Measurements from ENCODE around the gene ABCD1. TPM values are rescaled to one million over a fixed set of nuclear protein-coding genes. Genes with fewer than 3 reads are reported as not detected.
"Not testable (repeated sequence)": the region's sequence is repeated elsewhere in the genome, so short reads cannot be mapped to it uniquely, and the experiment has no call there.

The ABCD1 gene
- polyA plus RNA-seq, 4 donors, result 10.1 to 37.3 (median 20.4) TPM

GRCh38 chrX:153702336-153703035, 22.2 kb upstream of the ABCD1 start:
- Histone ChIP-seq H3K36me3 (ENCODE audit: control insufficient read depth in 3 of 3, insufficient read depth in 2 of 3, low read depth in 1 of 3, low read length in 3 of 3) (peaks cover 0 to 93% (median 6%) of the 10 kb centered on the region in 3 donors), H3K4me3 (ENCODE audit: low read depth in 1 of 3, low read length in 3 of 3) (no peak overlapping the region), H3K4me1 (ENCODE audit: control insufficient read depth in 3 of 3, insufficient read depth in 2 of 3, low read depth in 1 of 3, low read length in 2 of 3) (peaks cover 0 to 39% (median 0%) of the 10 kb centered on the region in 3 donors), H3K27ac (ENCODE audit: low read depth in 1 of 3, low read length in 2 of 3) (peak overlapping the region in 1 of 3 donors; percentile 40), H3K27me3 (ENCODE audit: control insufficient read depth in 3 of 3, insufficient read depth in 3 of 3, low read length in 3 of 3) (no peaks in the 10 kb centered on the region), H3K9me3 (ENCODE audit: control insufficient read depth in 2 of 2, insufficient read depth in 1 of 2, low read depth in 1 of 2, low read length in 1 of 2) (no peaks in the 10 kb centered on the region)
- DNase-seq (no peak), FAIRE-seq (no peak)
- 72 to 84% (median 78%) methylated on average over 17 to 23 of the region's 23 CpGs for WGBS, 3 donors

- DNase-seq (peak; percentile 46 to 80), FAIRE-seq (no peak)
- Histone ChIP-seq H3K36me3 (ENCODE audit: control insufficient read depth in 3 of 3, insufficient read depth in 2 of 3, low read depth in 1 of 3, low read length in 3 of 3) (peaks cover 0 to 93% (median 6%) of the 10 kb centered on the region in 3 donors), H3K27ac (ENCODE audit: low read depth in 1 of 3, low read length in 2 of 3) (peak overlapping the region in 2 of 3 donors; percentile 16 to 40), H3K9me3 (ENCODE audit: control insufficient read depth in 2 of 2, insufficient read depth in 1 of 2, low read depth in 1 of 2, low read length in 1 of 2) (no peaks in the 10 kb centered on the region), H3K27me3 (ENCODE audit: control insufficient read depth in 3 of 3, insufficient read depth in 3 of 3, low read length in 3 of 3) (no peaks in the 10 kb centered on the region), H3K4me3 (ENCODE audit: low read depth in 1 of 3, low read length in 3 of 3) (no peak overlapping the region), H3K4me1 (ENCODE audit: control insufficient read depth in 3 of 3, insufficient read depth in 2 of 3, low read depth in 1 of 3, low read length in 2 of 3) (peaks cover 0 to 39% (median 0%) of the 10 kb centered on the region in 3 donors)
- WGBS, 3 donors, result 28 to 67% (median 59%) methylated on average over 8 to 16 of the region's 16 CpGs
These were observed 21.7 kb upstream of the ABCD1 start for GRCh38 chrX:153703036-153703370.

GRCh38 chrX:153704021-153704526, 20.6 kb upstream of the ABCD1 start:
- no peaks in the 10 kb centered on the region for H3K27me3 ChIP-seq (ENCODE audit: control insufficient read depth in 3 of 3, insufficient read depth in 3 of 3, low read length in 3 of 3)
- no peak overlapping the region for H3K4me3 ChIP-seq (ENCODE audit: low read depth in 1 of 3, low read length in 3 of 3)
- WGBS, 3 donors, result 79 to 94% (median 83%) methylated on average over 16 to 18 of the region's 18 CpGs
- no peaks in the 10 kb centered on the region for H3K9me3 ChIP-seq (ENCODE audit: control insufficient read depth in 2 of 2, insufficient read depth in 1 of 2, low read depth in 1 of 2, low read length in 1 of 2)
- DNase-seq (no peak), FAIRE-seq (no peak)
- H3K4me1 ChIP-seq (ENCODE audit: control insufficient read depth in 3 of 3, insufficient read depth in 2 of 3, low read depth in 1 of 3, low read length in 2 of 3), result peaks cover 0 to 39% (median 0%) of the 10 kb centered on the region in 3 donors
- H3K27ac ChIP-seq (ENCODE audit: low read depth in 1 of 3, low read length in 2 of 3), result no peak overlapping the region
- peaks cover 0 to 90% (median 6%) of the 10 kb centered on the region in 3 donors for H3K36me3 ChIP-seq (ENCODE audit: control insufficient read depth in 3 of 3, insufficient read depth in 2 of 3, low read depth in 1 of 3, low read length in 3 of 3)

GRCh38 chrX:153704631-153705402, 19.8 kb upstream of the ABCD1 start:
- not testable (repeated sequence) for H3K27me3 ChIP-seq (ENCODE audit: control insufficient read depth in 3 of 3, insufficient read depth in 3 of 3, low read length in 3 of 3); DNase-seq; H3K27ac ChIP-seq (ENCODE audit: low read depth in 1 of 3, low read length in 2 of 3); H3K4me3 ChIP-seq (ENCODE audit: low read depth in 1 of 3, low read length in 3 of 3); FAIRE-seq; H3K9me3 ChIP-seq (ENCODE audit: control insufficient read depth in 2 of 2, insufficient read depth in 1 of 2, low read depth in 1 of 2, low read length in 1 of 2)
- Histone ChIP-seq H3K36me3 (ENCODE audit: control insufficient read depth in 3 of 3, insufficient read depth in 2 of 3, low read depth in 1 of 3, low read length in 3 of 3) (peaks cover 0 to 93% (median 6%) of the 10 kb centered on the region in 3 donors), H3K4me1 (ENCODE audit: control insufficient read depth in 3 of 3, insufficient read depth in 2 of 3, low read depth in 1 of 3, low read length in 2 of 3) (peaks cover 0 to 36% (median 0%) of the 10 kb centered on the region in 3 donors)
- WGBS, 3 donors, result 81 to 85% (median 85%) methylated on average over 7 to 11 of the region's 12 CpGs

GRCh38 chrX:153705403-153706060, 19.1 kb upstream of the ABCD1 start:
- Histone ChIP-seq H3K36me3 (ENCODE audit: control insufficient read depth in 3 of 3, insufficient read depth in 2 of 3, low read depth in 1 of 3, low read length in 3 of 3) (peaks cover 0 to 93% (median 6%) of the 10 kb centered on the region in 3 donors), H3K4me1 (ENCODE audit: control insufficient read depth in 3 of 3, insufficient read depth in 2 of 3, low read depth in 1 of 3, low read length in 2 of 3) (peaks cover 0 to 29% (median 0%) of the 10 kb centered on the region in 3 donors)
- not testable (repeated sequence) for H3K9me3 ChIP-seq (ENCODE audit: control insufficient read depth in 2 of 2, insufficient read depth in 1 of 2, low read depth in 1 of 2, low read length in 1 of 2); DNase-seq; H3K4me3 ChIP-seq (ENCODE audit: low read depth in 1 of 3, low read length in 3 of 3); H3K27me3 ChIP-seq (ENCODE audit: control insufficient read depth in 3 of 3, insufficient read depth in 3 of 3, low read length in 3 of 3); FAIRE-seq; H3K27ac ChIP-seq (ENCODE audit: low read depth in 1 of 3, low read length in 2 of 3)
- 84 to 92% (median 90%) methylated on average over 12 to 18 of the region's 18 CpGs for WGBS, 3 donors

- Histone ChIP-seq H3K4me3 (ENCODE audit: low read depth in 1 of 3, low read length in 3 of 3) (no peak overlapping the region), H3K4me1 (ENCODE audit: control insufficient read depth in 3 of 3, insufficient read depth in 2 of 3, low read depth in 1 of 3, low read length in 2 of 3) (peaks cover 0 to 21% (median 0%) of the 10 kb centered on the region in 3 donors), H3K36me3 (ENCODE audit: control insufficient read depth in 3 of 3, insufficient read depth in 2 of 3, low read depth in 1 of 3, low read length in 3 of 3) (peaks cover 0 to 91% (median 6%) of the 10 kb centered on the region in 3 donors), H3K9me3 (ENCODE audit: control insufficient read depth in 2 of 2, insufficient read depth in 1 of 2, low read depth in 1 of 2, low read length in 1 of 2) (no peaks in the 10 kb centered on the region), H3K27me3 (ENCODE audit: control insufficient read depth in 3 of 3, insufficient read depth in 3 of 3, low read length in 3 of 3) (no peaks in the 10 kb centered on the region), H3K27ac (ENCODE audit: low read depth in 1 of 3, low read length in 2 of 3) (no peak overlapping the region)
- FAIRE-seq (no peak), DNase-seq (no peak)
- 86 to 93% (median 91%) methylated on average over 9 of the region's 9 CpGs for WGBS, 3 donors
These were observed 17.9 kb upstream of the ABCD1 start for GRCh38 chrX:153706799-153707198.

GRCh38 chrX:153707406-153707805, 17.2 kb upstream of the ABCD1 start:
- Histone ChIP-seq H3K27ac (ENCODE audit: low read depth in 1 of 3, low read length in 2 of 3) (no peak overlapping the region), H3K27me3 (ENCODE audit: control insufficient read depth in 3 of 3, insufficient read depth in 3 of 3, low read length in 3 of 3) (no peaks in the 10 kb centered on the region), H3K4me1 (ENCODE audit: control insufficient read depth in 3 of 3, insufficient read depth in 2 of 3, low read depth in 1 of 3, low read length in 2 of 3) (peaks cover 0 to 21% (median 0%) of the 10 kb centered on the region in 3 donors), H3K4me3 (ENCODE audit: low read depth in 1 of 3, low read length in 3 of 3) (no peak overlapping the region), H3K36me3 (ENCODE audit: control insufficient read depth in 3 of 3, insufficient read depth in 2 of 3, low read depth in 1 of 3, low read length in 3 of 3) (peaks cover 0 to 88% (median 6%) of the 10 kb centered on the region in 3 donors), H3K9me3 (ENCODE audit: control insufficient read depth in 2 of 2, insufficient read depth in 1 of 2, low read depth in 1 of 2, low read length in 1 of 2) (no peaks in the 10 kb centered on the region)
- no peak for FAIRE-seq
- WGBS, 3 donors, result 92 to 97% (median 96%) methylated on average over 3 to 6 of the region's 6 CpGs
- no peak for DNase-seq

GRCh38 chrX:153708415-153708814, 16.2 kb upstream of the ABCD1 start:
- Histone ChIP-seq H3K27me3 (ENCODE audit: control insufficient read depth in 3 of 3, insufficient read depth in 3 of 3, low read length in 3 of 3) (no peaks in the 10 kb centered on the region), H3K36me3 (ENCODE audit: control insufficient read depth in 3 of 3, insufficient read depth in 2 of 3, low read depth in 1 of 3, low read length in 3 of 3) (peaks cover 0 to 85% (median 6%) of the 10 kb centered on the region in 3 donors), H3K27ac (ENCODE audit: low read depth in 1 of 3, low read length in 2 of 3) (peak overlapping the region; percentile 42 to 85 (median 79)), H3K4me3 (ENCODE audit: low read depth in 1 of 3, low read length in 3 of 3) (no peak overlapping the region), H3K9me3 (ENCODE audit: control insufficient read depth in 2 of 2, insufficient read depth in 1 of 2, low read depth in 1 of 2, low read length in 1 of 2) (no peaks in the 10 kb centered on the region), H3K4me1 (ENCODE audit: control insufficient read depth in 3 of 3, insufficient read depth in 2 of 3, low read depth in 1 of 3, low read length in 2 of 3) (peaks cover 0 to 13% (median 0%) of the 10 kb centered on the region in 3 donors)
- DNase-seq (peak; percentile 86 to 90), FAIRE-seq (no peak)
- 12 to 30% (median 24%) methylated on average over 12 to 13 of the region's 13 CpGs for WGBS, 3 donors
